Measurements from ENCODE around the gene ATF4.
A peak's percentile ranks its signal among the peaks of the same experiment; 100 is the strongest.

Gene ATF4

DNA sequence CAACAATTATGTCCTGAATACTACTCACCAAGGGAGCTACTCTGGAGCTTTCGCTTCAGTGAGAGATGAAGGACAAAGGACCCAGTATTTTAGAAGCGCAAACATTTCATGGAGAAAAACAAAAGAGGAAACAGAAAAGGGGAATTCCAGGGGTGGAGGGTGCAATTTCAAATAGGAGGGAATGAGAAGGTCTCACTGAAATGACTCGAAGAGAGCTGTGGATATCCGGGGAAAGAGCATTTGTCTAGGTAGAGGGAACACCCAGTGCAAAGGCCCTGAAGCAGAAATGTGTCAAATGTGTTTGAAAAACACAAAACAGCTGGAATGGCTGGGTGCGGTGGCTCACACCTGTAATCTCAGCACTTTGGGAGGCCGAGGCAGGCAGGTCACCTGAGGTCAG lies 9.8 kb downstream of the ATF4 start:
- no peak for DNase-seq

- DNase-seq = no peak
Observed at GRCh38 chr22:39530692-39531331, 10.4 kb downstream of the ATF4 start.

- peak; percentile 95 for DNase-seq
Observed at GRCh38 chr22:39532215-39533073, 12.1 kb downstream of the ATF4 start, which contains the start of gene RPS19BP1. RPS19BP1 (minus strand) TSS chr22:39532748; CDS start chr22:39532738, 10 bp downstream.

GRCh38 chr22:39534092-39534506 lies 13.7 kb downstream of the ATF4 start:
- no peak for DNase-seq

GRCh38 chr22:39534591-39535356 lies 14.4 kb downstream of the ATF4 start:
- peak; percentile 58 for DNase-seq

DNA sequence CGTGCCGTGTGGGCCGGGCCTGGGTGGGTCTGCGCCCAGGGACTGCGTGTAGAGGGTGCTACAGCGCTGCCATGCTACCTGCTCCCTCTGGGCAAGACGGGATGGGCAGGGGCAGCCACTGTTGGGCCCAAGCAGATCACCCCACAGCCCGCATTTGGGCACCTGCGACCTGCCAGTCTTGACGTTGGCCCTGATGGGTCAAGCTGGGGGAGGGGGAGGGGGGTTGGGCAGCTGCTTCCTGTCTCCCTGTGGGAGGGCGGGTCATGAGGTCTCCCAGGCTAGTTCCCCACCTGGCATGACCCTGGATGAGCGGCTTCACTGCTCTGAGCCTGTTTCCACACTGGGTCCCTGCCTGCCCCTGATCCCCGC lies 15.0 kb downstream of the ATF4 start:
- no peak for DNase-seq

DNA sequence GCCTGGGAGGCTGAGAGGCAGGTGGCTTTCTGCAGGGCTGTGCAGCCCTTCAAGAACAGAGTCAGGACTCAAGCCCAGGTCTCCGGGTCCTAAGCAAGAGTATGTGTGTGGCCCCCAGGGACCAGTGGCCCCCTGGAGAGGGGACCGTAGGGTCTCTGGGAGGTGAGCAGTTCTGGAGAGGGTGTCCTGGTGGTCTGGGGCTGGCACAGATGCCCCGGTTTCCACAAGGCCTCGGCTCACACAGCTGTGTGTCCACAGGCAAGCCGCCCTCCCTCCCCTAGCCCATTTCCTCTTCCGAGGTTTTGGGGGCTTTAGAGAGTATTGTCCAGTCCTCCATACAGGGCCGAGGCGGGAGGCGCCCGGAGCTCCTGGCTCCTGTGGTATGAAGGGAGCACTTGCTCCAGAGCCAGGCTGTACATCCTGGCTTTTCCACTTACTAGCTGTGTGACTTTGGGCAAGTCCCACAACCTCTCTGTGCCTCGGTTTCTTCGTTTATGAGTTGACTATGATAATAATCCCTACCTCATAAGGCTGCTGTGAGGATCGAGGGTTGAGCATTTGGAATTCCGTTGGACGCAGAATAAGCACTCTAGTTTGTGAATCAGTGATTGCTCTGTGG lies 15.6 kb downstream of the ATF4 start:
- no peak for DNase-seq

- DNase-seq = no peak
Observed at GRCh38 chr22:39536711-39537110, 16.3 kb downstream of the ATF4 start.

DNA sequence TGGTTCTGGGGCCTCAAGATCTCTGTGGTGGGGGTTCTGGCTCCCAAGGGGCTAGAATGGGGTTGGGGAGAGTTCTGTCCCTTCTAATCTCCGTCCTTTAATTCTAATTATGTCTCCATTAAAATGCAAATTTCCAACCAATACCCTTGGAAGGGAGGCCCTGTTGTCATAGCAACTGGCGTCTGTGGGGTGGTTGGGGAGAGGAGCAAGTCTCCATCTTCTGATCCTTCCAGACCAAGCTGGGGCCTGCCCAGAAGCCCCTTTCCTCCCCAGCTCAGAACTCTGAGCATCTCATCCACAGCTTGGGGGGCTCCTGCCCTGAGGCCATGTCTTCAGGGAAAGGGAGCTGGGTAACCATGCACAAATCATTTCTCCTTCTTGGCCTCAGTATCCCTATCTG lies 17.6 kb downstream of the ATF4 start:
- DNase-seq = no peak

DNA sequence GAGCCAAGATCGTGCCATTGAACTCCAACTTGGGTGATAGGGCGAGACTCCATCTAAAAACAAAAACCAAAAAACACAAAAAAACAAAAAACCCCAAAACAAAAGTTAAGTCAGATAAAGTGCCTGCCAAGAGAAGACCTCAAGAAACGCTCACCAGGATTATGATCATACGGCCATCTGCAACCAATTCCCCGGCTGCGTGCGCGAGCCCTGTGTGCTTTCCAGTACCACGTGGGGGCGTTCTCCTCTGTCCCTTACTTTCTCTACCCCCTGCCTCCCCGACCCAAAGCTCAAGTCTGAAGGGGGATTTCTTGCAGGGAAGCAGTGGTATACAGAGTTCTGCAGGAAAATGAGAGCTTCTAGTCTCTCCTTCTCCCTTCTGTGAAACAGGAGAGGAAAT lies 22.7 kb downstream of the ATF4 start:
- DNase-seq = no peak

DNA sequence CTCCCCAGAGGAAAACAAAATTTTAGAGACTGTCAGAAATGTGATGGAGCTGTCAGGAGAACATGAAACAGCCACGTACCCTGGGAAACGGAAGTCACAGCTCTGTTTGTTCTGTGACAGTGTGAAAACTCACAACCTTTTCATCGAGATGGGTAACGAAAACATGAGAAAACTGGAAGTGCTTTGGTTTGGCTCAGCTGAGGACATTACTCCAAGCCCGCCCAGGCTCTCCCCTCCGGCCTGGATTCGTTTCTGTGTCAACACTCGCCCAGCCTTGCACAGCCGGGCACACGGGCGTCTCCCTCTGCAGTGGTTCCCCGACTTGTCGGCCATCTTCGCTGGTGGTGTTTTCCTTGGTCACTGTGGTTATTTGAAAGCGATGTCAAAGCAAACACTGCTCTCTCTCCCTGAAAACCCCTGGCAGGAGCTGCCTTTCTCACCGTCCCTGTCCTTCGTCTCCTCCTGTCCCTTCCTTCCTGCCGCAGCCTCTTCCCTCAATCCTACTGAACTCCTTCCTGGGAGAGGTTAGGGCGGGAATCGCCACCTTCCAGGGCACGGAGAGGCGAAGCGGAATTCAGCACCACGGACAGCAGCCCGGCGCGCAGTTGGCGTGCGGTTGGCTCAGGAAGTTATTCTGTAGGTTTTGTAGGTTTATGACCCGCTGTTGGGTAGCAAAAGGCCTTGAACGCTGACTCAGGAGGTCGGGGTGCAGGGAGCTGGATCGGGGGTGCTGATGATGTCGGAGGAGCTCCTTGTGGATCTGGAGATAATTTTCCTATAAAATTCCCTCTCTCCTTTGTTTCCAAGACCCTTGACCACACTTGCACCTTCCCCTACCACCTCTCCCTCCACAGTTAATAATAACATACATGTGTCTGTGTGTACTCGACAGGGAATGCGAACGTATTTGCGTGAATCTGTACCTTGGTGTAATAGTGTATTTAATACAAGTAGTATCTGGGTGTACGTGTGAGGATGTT lies 25.3 kb downstream of the ATF4 start:
- DNase-seq = no peak

GRCh38 chr22:39546889-39547586 lies 26.7 kb downstream of the ATF4 start:
- DNase-seq = no peak

DNA sequence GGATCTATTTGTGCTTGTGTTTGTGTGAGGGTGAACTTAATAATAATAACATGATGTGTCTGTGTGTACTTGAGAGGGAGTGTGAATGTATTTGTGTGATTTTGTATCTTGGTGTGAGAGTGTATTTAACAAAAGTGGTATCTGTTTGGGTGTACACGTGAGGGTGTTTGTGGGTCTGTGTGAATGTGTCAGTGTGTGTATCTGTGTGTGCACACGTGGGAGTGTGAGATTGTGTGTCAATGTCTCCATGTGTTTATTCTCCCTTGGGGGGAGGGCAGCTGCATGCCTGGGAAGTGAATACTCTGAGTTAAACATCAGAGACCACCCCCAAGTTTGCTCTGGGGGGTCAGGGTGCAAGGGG lies 27.2 kb downstream of the ATF4 start:
- no peak for DNase-seq

DNA sequence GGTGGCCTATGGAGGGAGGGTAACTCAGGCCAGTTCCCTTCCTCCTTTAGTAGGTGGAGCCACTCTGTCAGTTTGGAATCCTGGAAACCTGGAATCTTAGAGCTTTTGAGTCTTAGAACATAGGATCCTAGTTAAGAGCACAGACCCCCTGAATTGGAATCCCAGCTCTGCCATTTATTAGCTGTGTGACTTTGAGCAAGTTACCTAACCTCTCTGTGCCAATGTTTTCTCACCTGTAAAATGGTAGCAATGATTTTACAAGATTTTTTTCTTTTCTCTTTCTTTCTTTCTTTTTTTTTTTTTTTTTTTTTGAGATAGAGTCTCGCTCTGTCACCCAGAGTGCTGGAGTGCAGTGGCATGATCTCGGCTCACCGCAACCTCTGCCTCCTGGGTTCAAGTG lies 33.1 kb downstream of the ATF4 start:
- no peak for DNase-seq

- DNase-seq = no peak
Observed at GRCh38 chr22:39554151-39554550, 33.8 kb downstream of the ATF4 start.

- no peak for DNase-seq
Observed at GRCh38 chr22:39556970-39557841, 36.8 kb downstream of the ATF4 start.

GRCh38 chr22:39558254-39558727 lies 37.9 kb downstream of the ATF4 start:
- DNase-seq = no peak

- DNase-seq = no peak
Observed at GRCh38 chr22:39558950-39559349, 38.6 kb downstream of the ATF4 start.

- DNase-seq = no peak
Observed at GRCh38 chr22:39559456-39560105, 39.2 kb downstream of the ATF4 start.

DNA sequence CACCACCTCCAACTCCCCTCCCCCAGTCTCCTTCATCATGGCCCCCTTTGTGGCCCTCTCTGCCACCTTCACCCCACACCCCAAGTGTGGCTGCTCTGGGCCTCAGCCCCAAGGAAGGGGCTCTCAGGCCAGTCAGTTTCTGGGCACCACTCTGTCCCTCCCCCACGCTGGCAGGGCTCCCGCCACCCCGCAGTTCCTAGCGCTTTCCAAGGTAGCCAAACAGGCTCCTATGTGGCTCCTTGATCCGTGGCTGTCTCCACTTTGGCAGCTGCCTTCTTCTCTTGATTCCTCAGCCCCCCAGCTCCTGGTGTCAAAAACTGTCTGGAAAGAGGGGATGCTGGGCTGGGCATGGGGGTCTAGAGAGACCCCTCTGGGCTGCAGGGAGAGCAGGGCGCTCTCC lies 39.8 kb downstream of the ATF4 start:
- no peak for DNase-seq

All from NK-92 treated with Interleukin-12 subunit alpha and Interleukin-12 subunit beta, amount 100 ng/mL, for 24 hours (cell line).